ENCODE measurements around the gene SPCS3. TPM values are rescaled to one million over a fixed set of nuclear protein-coding genes. Genes with fewer than 3 reads are reported as not detected.

SPCS3 gene
- total RNA-seq, 1 experiment from 2014 or later = 117 TPM

DNA sequence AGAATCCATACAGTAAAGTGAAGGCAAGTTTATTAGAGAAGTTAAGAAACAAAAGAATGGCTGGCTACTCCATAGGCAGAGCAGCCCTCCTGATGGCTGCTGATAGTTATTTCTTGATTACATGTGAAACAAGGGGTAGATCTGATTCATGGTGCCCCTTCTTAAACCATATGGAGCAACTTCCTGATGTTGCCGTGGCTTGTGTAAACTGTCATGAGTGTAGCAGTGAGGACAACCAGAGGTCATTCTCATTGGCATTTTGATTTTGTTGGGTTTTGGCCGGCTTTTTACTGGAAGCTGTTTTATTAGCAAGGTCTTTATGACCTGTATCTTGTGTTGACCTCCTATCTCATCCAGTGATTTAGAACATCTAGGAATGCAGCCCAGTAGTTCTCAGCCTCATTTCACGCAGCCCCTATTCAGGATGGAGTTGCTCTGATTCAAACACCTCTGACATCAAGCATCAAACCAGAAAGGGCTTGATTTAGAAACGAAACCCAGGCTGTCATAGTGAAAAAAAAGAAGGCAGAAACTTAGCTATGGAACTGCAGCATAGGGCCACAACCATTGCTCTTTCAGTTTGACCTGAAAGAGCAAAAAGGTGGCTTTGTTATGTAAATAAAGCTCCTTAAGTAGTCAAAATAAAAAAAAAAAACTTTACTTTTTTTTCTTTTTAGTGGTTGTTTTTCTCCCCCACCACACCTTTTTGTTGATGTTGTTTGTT, 37.8 kb downstream of the SPCS3 start:
- ATAC-seq (peak; percentile 82), DNase-seq (ENCODE audit: low spot score) (no peak)
- ChIA-PET CTCF (interaction anchor here (0.7 kb wide), 1 partner anchor 50 kb away, joined by 3 read pairs; no protein-coding TSS in a partner anchor), POLR2A (interaction anchor here (0.7 kb wide), 1 partner anchor 1249 kb away, joined by 3 read pairs; no protein-coding TSS in a partner anchor)
- peaks cover 38% of the 10 kb centered on the region for H3K36me3 Mint-ChIP-seq
- H3K4me1 Mint-ChIP-seq = peaks cover 38% of the 10 kb centered on the region
- TF ChIP-seq GABPB1 (CRISPR knock-in tag; IDR thresholded peaks at IDR 0.05) = no peak
- TF ChIP-seq TP53 (CRISPR knock-in tag; IDR thresholded peaks at IDR 0.05) = no peak
- TF ChIP-seq, protein P1, sequence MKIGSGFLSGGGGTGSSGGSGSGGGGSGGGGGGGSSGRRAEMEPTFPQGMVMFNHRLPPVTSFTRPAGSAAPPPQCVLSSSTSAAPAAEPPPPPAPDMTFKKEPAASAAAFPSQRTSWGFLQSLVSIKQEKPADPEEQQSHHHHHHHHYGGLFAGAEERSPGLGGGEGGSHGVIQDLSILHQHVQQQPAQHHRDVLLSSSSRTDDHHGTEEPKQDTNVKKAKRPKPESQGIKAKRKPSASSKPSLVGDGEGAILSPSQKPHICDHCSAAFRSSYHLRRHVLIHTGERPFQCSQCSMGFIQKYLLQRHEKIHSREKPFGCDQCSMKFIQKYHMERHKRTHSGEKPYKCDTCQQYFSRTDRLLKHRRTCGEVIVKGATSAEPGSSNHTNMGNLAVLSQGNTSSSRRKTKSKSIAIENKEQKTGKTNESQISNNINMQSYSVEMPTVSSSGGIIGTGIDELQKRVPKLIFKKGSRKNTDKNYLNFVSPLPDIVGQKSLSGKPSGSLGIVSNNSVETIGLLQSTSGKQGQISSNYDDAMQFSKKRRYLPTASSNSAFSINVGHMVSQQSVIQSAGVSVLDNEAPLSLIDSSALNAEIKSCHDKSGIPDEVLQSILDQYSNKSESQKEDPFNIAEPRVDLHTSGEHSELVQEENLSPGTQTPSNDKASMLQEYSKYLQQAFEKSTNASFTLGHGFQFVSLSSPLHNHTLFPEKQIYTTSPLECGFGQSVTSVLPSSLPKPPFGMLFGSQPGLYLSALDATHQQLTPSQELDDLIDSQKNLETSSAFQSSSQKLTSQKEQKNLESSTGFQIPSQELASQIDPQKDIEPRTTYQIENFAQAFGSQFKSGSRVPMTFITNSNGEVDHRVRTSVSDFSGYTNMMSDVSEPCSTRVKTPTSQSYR (CRISPR knock-in tag; IDR thresholded peaks at IDR 0.05) = no peak
- TF ChIP-seq RORB (CRISPR knock-in tag; IDR thresholded peaks at IDR 0.05) = no peak
- no peak for TF ChIP-seq MXD4 (CRISPR knock-in tag; IDR thresholded peaks at IDR 0.05; ENCODE audit: borderline replicate concordance)
- no peak for TF ChIP-seq ZNF416 (CRISPR knock-in tag; IDR thresholded peaks at IDR 0.05)
- no peak for TF ChIP-seq FOXJ3 (CRISPR knock-in tag; IDR thresholded peaks at IDR 0.05; ENCODE audit: borderline replicate concordance)
- H3K27ac Mint-ChIP-seq = peak overlapping the region; percentile 97
- H3K4me3 Mint-ChIP-seq = no peak overlapping the region; the same call in 1 of the 2 replicates
- H3K27me3 Mint-ChIP-seq (ENCODE audit: low read depth) = no peaks in the 10 kb centered on the region
- H3K9me3 Mint-ChIP-seq = peaks cover 37% of the 10 kb centered on the region

DNA sequence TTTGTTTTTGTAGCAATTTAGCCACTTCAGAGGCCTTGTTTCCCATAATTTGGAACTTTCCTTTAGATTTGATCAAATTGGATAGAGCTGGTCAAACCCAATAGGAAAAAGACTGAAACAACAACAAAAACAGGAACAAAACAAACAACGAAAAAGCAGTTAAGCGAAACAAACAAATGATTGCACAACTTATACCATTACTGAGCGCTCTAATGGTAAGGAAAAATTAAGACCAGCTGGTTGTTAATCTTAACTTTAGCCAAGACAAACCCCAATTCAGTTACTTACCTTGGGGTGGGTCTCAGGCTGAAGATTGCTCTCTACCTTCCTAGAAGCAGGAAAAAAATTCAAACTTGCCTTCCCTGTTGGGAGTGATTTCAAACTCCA, 38.3 kb downstream of the SPCS3 start:
- Mint-ChIP-seq H3K36me3 (peaks cover 32% of the 10 kb centered on the region), H3K9me3 (peaks cover 32% of the 10 kb centered on the region), H3K4me3 (no peak overlapping the region; the same call in 1 of the 2 replicates), H3K27ac (peak overlapping the region; percentile 94), H3K27me3 (ENCODE audit: low read depth) (no peaks in the 10 kb centered on the region), H3K4me1 (peaks cover 44% of the 10 kb centered on the region)
- ChIA-PET CTCF (interaction anchor here (0.7 kb wide), 1 partner anchor 51 kb away, joined by 3 read pairs; no protein-coding TSS in a partner anchor), POLR2A (interaction anchor here (0.7 kb wide), 1 partner anchor 1250 kb away, joined by 3 read pairs; no protein-coding TSS in a partner anchor)
- ATAC-seq (no peak), DNase-seq (ENCODE audit: low spot score) (no peak)
- TF ChIP-seq, protein P1 (CRISPR knock-in tag; IDR thresholded peaks at IDR 0.05) = no peak
- TF ChIP-seq ZNF396 (CRISPR knock-in tag; IDR thresholded peaks at IDR 0.05; ENCODE audit: borderline replicate concordance) (no peak), NFYB (CRISPR knock-in tag; conservative IDR thresholded peaks at IDR 0.05; ENCODE audit: low read depth) (no peak), FOXP1 (CRISPR knock-in tag; IDR thresholded peaks at IDR 0.05; ENCODE audit: borderline replicate concordance) (no peak)
- TF ChIP-seq, protein P2, sequence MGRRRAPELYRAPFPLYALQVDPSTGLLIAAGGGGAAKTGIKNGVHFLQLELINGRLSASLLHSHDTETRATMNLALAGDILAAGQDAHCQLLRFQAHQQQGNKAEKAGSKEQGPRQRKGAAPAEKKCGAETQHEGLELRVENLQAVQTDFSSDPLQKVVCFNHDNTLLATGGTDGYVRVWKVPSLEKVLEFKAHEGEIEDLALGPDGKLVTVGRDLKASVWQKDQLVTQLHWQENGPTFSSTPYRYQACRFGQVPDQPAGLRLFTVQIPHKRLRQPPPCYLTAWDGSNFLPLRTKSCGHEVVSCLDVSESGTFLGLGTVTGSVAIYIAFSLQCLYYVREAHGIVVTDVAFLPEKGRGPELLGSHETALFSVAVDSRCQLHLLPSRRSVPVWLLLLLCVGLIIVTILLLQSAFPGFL (CRISPR knock-in tag; IDR thresholded peaks at IDR 0.05; ENCODE audit: borderline replicate concordance) = no peak
- TF ChIP-seq, protein P3, sequence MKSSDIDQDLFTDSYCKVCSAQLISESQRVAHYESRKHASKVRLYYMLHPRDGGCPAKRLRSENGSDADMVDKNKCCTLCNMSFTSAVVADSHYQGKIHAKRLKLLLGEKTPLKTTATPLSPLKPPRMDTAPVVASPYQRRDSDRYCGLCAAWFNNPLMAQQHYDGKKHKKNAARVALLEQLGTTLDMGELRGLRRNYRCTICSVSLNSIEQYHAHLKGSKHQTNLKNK (CRISPR knock-in tag; IDR thresholded peaks at IDR 0.05) = no peak
- TF ChIP-seq, protein P4, sequence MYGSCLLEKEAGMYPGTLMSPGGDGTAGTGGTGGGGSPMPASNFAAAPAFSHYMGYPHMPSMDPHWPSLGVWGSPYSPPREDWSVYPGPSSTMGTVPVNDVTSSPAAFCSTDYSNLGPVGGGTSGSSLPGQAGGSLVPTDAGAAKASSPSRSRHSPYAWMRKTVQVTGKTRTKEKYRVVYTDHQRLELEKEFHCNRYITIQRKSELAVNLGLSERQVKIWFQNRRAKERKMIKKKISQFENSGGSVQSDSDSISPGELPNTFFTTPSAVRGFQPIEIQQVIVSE (CRISPR knock-in tag; IDR thresholded peaks at IDR 0.05; ENCODE audit: borderline replicate concordance) = no peak
- TF ChIP-seq, protein P5, sequence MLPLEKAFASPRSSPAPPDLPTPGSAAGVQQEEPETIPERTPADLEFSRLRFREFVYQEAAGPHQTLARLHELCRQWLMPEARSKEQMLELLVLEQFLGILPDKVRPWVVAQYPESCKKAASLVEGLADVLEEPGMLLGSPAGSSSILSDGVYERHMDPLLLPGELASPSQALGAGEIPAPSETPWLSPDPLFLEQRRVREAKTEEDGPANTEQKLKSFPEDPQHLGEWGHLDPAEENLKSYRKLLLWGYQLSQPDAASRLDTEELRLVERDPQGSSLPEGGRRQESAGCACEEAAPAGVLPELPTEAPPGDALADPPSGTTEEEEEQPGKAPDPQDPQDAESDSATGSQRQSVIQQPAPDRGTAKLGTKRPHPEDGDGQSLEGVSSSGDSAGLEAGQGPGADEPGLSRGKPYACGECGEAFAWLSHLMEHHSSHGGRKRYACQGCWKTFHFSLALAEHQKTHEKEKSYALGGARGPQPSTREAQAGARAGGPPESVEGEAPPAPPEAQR (CRISPR knock-in tag; IDR thresholded peaks at IDR 0.05) = no peak
- TF ChIP-seq, protein P6, sequence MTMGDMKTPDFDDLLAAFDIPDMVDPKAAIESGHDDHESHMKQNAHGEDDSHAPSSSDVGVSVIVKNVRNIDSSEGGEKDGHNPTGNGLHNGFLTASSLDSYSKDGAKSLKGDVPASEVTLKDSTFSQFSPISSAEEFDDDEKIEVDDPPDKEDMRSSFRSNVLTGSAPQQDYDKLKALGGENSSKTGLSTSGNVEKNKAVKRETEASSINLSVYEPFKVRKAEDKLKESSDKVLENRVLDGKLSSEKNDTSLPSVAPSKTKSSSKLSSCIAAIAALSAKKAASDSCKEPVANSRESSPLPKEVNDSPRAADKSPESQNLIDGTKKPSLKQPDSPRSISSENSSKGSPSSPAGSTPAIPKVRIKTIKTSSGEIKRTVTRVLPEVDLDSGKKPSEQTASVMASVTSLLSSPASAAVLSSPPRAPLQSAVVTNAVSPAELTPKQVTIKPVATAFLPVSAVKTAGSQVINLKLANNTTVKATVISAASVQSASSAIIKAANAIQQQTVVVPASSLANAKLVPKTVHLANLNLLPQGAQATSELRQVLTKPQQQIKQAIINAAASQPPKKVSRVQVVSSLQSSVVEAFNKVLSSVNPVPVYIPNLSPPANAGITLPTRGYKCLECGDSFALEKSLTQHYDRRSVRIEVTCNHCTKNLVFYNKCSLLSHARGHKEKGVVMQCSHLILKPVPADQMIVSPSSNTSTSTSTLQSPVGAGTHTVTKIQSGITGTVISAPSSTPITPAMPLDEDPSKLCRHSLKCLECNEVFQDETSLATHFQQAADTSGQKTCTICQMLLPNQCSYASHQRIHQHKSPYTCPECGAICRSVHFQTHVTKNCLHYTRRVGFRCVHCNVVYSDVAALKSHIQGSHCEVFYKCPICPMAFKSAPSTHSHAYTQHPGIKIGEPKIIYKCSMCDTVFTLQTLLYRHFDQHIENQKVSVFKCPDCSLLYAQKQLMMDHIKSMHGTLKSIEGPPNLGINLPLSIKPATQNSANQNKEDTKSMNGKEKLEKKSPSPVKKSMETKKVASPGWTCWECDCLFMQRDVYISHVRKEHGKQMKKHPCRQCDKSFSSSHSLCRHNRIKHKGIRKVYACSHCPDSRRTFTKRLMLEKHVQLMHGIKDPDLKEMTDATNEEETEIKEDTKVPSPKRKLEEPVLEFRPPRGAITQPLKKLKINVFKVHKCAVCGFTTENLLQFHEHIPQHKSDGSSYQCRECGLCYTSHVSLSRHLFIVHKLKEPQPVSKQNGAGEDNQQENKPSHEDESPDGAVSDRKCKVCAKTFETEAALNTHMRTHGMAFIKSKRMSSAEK (CRISPR knock-in tag; IDR thresholded peaks at IDR 0.05; ENCODE audit: borderline replicate concordance) = no peak

Data from WTC11 (cell line).